ENCODE results near the gene ITK. TPM values are rescaled to one million over a fixed set of nuclear protein-coding genes. Genes with fewer than 3 reads are reported as not detected.

Gene ITK
- total RNA-seq, 1 experiment from 2014 or later: not detected

DNA sequence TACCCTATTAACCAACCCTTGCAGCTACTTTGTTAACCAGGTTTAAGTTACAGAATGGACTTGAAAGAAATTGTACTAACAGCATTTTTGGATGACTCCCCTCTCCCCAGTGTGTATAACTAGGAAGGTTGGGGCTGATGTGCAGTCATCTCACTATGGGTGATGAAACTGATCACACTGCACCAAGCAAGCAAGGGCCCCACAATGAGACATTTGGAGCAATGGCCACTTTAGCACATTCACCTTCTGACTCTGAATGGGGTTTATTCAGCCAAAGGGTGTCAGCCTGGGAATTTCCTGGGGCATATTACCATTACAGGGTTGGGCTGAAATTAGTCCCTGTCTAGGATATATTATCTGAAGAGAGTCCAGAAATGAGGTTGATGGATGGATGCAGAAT is 66.6 kb downstream of the ITK start:
- ChIA-PET CTCF (no interaction called here), POLR2A (no interaction called here)
- Histone ChIP-seq H3K36me3 (ENCODE audit: control insufficient read depth, insufficient read depth, low read length) (no peaks in the 10 kb centered on the region), H3K4me1 (peaks cover 4% of the 10 kb centered on the region; the same call in 1 of the 2 replicates), H3K4me3 (ENCODE audit: low read depth, low read length) (no peak overlapping the region), H3K27me3 (replicated peaks; ENCODE audit: control insufficient read depth, insufficient read depth, low read length) (no peaks in the 10 kb centered on the region), H3K9me3 (no peaks in the 10 kb centered on the region)
- H3K27ac Mint-ChIP-seq (ENCODE audit: unreplicated experiment): no peak overlapping the region
- no TSS peak for BruUV-seq (replicated peaks)
- no peak overlapping the region for H3K4me3 Mint-ChIP-seq (ENCODE audit: unreplicated experiment)
- TF ChIP-seq, protein P1, sequence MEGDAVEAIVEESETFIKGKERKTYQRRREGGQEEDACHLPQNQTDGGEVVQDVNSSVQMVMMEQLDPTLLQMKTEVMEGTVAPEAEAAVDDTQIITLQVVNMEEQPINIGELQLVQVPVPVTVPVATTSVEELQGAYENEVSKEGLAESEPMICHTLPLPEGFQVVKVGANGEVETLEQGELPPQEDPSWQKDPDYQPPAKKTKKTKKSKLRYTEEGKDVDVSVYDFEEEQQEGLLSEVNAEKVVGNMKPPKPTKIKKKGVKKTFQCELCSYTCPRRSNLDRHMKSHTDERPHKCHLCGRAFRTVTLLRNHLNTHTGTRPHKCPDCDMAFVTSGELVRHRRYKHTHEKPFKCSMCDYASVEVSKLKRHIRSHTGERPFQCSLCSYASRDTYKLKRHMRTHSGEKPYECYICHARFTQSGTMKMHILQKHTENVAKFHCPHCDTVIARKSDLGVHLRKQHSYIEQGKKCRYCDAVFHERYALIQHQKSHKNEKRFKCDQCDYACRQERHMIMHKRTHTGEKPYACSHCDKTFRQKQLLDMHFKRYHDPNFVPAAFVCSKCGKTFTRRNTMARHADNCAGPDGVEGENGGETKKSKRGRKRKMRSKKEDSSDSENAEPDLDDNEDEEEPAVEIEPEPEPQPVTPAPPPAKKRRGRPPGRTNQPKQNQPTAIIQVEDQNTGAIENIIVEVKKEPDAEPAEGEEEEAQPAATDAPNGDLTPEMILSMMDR (IDR thresholded peaks at IDR 0.05; ENCODE audit: insufficient read depth in 1 of 2, low read depth in 1 of 2, low read length in 1 of 2, severe bottlenecking in 1 of 2, unreplicated experiment in 1 of 2): no peak
- no peaks in the 10 kb centered on the region for H3K4me1 Mint-ChIP-seq (ENCODE audit: low read depth, unreplicated experiment)
- no peak for DNase-seq
- no peaks in the 10 kb centered on the region for H3K27me3 Mint-ChIP-seq (ENCODE audit: insufficient read depth, unreplicated experiment)
- no peaks in the 10 kb centered on the region for H3K9me3 Mint-ChIP-seq (ENCODE audit: unreplicated experiment)
- H3K36me3 Mint-ChIP-seq (ENCODE audit: insufficient read depth, unreplicated experiment): no peaks in the 10 kb centered on the region
- intact Hi-C loops (cut with micrococcal nuclease; ENCODE audit: unreplicated experiment): no loop called here

DNA sequence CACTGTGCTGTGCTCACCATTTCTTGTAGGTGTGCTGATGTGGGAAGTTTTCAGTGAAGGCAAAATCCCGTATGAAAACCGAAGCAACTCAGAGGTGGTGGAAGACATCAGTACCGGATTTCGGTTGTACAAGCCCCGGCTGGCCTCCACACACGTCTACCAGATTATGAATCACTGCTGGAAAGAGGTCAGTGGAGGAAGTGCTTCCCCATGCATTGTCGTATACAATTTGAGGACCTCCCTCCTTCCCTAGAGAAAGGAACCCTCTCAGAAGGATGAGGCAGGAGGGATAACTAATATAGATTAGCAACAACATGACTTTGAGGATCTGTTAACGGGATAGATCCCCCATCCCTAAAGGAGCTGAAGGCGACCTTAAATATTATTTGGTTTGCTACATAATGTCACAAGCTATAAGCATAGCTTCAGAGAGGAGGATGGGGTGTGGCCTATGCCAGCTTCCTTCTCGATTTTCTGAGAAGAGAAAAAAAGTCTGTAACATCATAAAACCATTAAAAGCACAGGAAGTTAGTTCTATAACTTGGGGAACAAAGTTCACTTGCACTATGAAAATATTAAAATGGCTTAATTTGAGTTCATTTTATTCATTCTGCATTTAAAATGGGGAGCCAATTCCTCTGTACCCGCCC is 68.3 kb downstream of the ITK start:
- Mint-ChIP-seq H3K4me3 (ENCODE audit: unreplicated experiment) (no peak overlapping the region), H3K4me1 (ENCODE audit: low read depth, unreplicated experiment) (no peaks in the 10 kb centered on the region), H3K9me3 (ENCODE audit: unreplicated experiment) (no peaks in the 10 kb centered on the region), H3K36me3 (ENCODE audit: insufficient read depth, unreplicated experiment) (no peaks in the 10 kb centered on the region), H3K27me3 (ENCODE audit: insufficient read depth, unreplicated experiment) (no peaks in the 10 kb centered on the region), H3K27ac (ENCODE audit: unreplicated experiment) (no peak overlapping the region)
- intact Hi-C loops (cut with micrococcal nuclease; ENCODE audit: unreplicated experiment): no loop called here
- DNase-seq: no peak
- Histone ChIP-seq H3K36me3 (ENCODE audit: control insufficient read depth, insufficient read depth, low read length) (no peaks in the 10 kb centered on the region), H3K27me3 (replicated peaks; ENCODE audit: control insufficient read depth, insufficient read depth, low read length) (no peaks in the 10 kb centered on the region), H3K9me3 (no peaks in the 10 kb centered on the region), H3K4me3 (ENCODE audit: low read depth, low read length) (no peak overlapping the region), H3K4me1 (peaks cover 4% of the 10 kb centered on the region; the same call in 1 of the 2 replicates)
- CTCF ChIA-PET: no interaction called here
- BruUV-seq (replicated peaks): no TSS peak
- TF ChIP-seq, protein P1 (IDR thresholded peaks at IDR 0.05; ENCODE audit: insufficient read depth in 1 of 2, low read depth in 1 of 2, low read length in 1 of 2, severe bottlenecking in 1 of 2, unreplicated experiment in 1 of 2): no peak
- POLR2A ChIA-PET: no interaction called here

DNA sequence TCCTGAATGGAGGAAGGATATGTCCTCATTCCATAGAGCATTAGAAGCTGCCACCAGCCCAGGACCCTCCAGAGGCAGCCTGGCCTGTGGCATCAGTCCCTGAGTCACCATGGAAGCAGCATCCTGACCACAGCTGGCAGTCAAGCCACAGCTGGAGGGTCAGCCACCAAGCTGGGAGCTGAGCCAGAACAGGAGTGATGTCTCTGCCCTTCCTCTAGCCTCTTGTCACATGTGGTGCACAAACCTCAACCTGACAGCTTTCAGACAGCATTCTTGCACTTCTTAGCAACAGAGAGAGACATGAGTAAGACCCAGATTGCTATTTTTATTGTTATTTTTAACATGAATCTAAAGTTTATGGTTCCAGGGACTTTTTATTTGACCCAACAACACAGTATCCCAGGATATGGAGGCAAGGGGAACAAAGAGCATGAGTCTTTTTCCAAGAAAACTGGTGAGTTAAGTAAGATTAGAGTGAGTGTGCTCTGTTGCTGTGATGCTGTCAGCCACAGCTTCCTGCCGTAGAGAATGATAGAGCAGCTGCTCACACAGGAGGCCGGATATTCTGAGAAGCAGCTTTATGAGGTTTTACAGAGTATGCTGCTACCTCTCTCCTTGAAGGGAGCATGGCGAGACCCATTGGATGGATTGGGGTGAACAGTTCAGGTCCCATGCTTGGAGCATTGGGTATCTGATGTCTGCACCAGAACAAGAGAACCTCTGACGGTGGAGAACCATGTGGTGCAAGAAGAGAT is 72.2 kb downstream of the ITK start:
- no peak for DNase-seq
- Histone ChIP-seq H3K4me3 (ENCODE audit: low read depth, low read length) (no peak overlapping the region), H3K36me3 (ENCODE audit: control insufficient read depth, insufficient read depth, low read length) (no peaks in the 10 kb centered on the region), H3K27me3 (replicated peaks; ENCODE audit: control insufficient read depth, insufficient read depth, low read length) (no peaks in the 10 kb centered on the region), H3K4me1 (no peaks in the 10 kb centered on the region), H3K9me3 (no peaks in the 10 kb centered on the region)
- no peaks in the 10 kb centered on the region for H3K36me3 Mint-ChIP-seq (ENCODE audit: insufficient read depth, unreplicated experiment)
- no TSS peak for BruUV-seq (replicated peaks)
- CTCF ChIA-PET: interaction anchor here (1.1 to 1.7 kb wide), 3 partner anchors 56 to 104 kb away, joined by 3 to 8 read pairs (median 3); no protein-coding TSS in a partner anchor
- intact Hi-C loops (cut with micrococcal nuclease; ENCODE audit: unreplicated experiment): loop anchor here (1.0 to 5.0 kb wide), 4 partner anchors 38 to 224 kb away; no protein-coding TSS in a partner anchor
- no peak overlapping the region for H3K4me3 Mint-ChIP-seq (ENCODE audit: unreplicated experiment)
- POLR2A ChIA-PET: no interaction called here
- no peak overlapping the region for H3K27ac Mint-ChIP-seq (ENCODE audit: unreplicated experiment)
- H3K27me3 Mint-ChIP-seq (ENCODE audit: insufficient read depth, unreplicated experiment): peaks cover 8% of the 10 kb centered on the region
- TF ChIP-seq, protein P1 (IDR thresholded peaks at IDR 0.05; ENCODE audit: insufficient read depth in 1 of 2, low read depth in 1 of 2, low read length in 1 of 2, severe bottlenecking in 1 of 2, unreplicated experiment in 1 of 2): no peak
- no peaks in the 10 kb centered on the region for H3K9me3 Mint-ChIP-seq (ENCODE audit: unreplicated experiment)
- no peaks in the 10 kb centered on the region for H3K4me1 Mint-ChIP-seq (ENCODE audit: low read depth, unreplicated experiment)
